H1 (cell line): ENCODE results near the gene EFCAB10. TPM values are rescaled to one million over a fixed set of nuclear protein-coding genes. Genes with fewer than 3 reads are reported as not detected.

Experiments used
- CTCF ChIA-PET: fragments of 300-600 bp; sonication (Branson Sonifier 250); formaldehyde crosslinking; loops from one replicate; lab custom pipeline; 2021; ENCODE audit not compliant: partially characterized antibody; lab: Charles Lee
- POLR2A ChIA-PET: fragments of 300-600 bp; sonication (Branson Sonifier 250); formaldehyde crosslinking; loops from one replicate; lab custom pipeline; 2021; ENCODE audit warnings: inconsistent platforms; ENCODE audit not compliant: partially characterized antibody; lab: Charles Lee
- DNase-seq, 2 experiments: peaks; one replicate each; pipeline versions ENCODE4 v3.0.0 to v3.0.0-alpha.2; 2010 to 2022; ENCODE audit warnings: low spot score in 2 of 2, low read depth in 1 of 2, mixed read lengths in 1 of 2
- FAIRE-seq: peaks from 2 replicates; lab custom pipeline; 2011; peaks lifted over from hg19 to GRCh38; lab: Jason Lieb, UNC
- H2AFZ ChIP-seq: 2 replicates; pipeline ENCODE4 v1.8.1; 2012; ENCODE audit warnings: low read length, inconsistent platforms
- H2AK5ac ChIP-seq: 2 replicates; pipeline ENCODE4 v1.6.1; 2013; ENCODE audit warnings: low read depth, low read length
- H2BK120ac ChIP-seq: replicated peaks from 2 replicates; pipeline ENCODE3; 2013; ENCODE audit warnings: low read depth, low read length, inconsistent platforms
- H2BK12ac ChIP-seq: 2 replicates; pipeline ENCODE4 v1.6.1; 2013; ENCODE audit warnings: low read depth, low read length
- H2BK15ac ChIP-seq: 2 replicates; pipeline ENCODE4 v1.6.1; 2013; ENCODE audit warnings: low read length
- H2BK20ac ChIP-seq: 2 replicates; pipeline ENCODE4 v1.6.1; 2013; ENCODE audit warnings: low read length
- H2BK5ac ChIP-seq: 2 replicates; pipeline ENCODE4 v1.6.1; 2013; ENCODE audit warnings: low read depth, low read length
- H3K14ac ChIP-seq: 2 replicates; pipeline ENCODE4 v1.6.1; 2013; ENCODE audit warnings: inconsistent platforms; ENCODE audit not compliant: insufficient read length
- H3K18ac ChIP-seq: 2 replicates; pipeline ENCODE4 v1.6.1; 2013; ENCODE audit warnings: low read length; ENCODE audit errors: extremely low read depth
- H3K23ac ChIP-seq: 2 replicates; pipeline ENCODE4 v1.6.1; 2013; ENCODE audit warnings: inconsistent platforms; ENCODE audit not compliant: insufficient read length
- H3K23me2 ChIP-seq: 2 replicates; pipeline ENCODE4 v1.6.1; 2013; ENCODE audit warnings: low read depth, low read length
- H3K27ac ChIP-seq: 2 replicates; pipeline ENCODE4 v1.6.1; 2011; ENCODE audit warnings: low read depth, low read length, inconsistent platforms
- H3K27me3 ChIP-seq, 4 experiments: replicated peaks in 1 of 4; 1 replicate in 1 of 4; 2 replicates in 3 of 4; pipeline versions ENCODE4 v1.6.1 to v1.8.1; 2011 to 2013; ENCODE audit warnings: low read length in 3 of 4, mild to moderate bottlenecking in 3 of 4, inconsistent platforms in 2 of 4, mixed read lengths in 2 of 4, moderate library complexity in 1 of 4; ENCODE audit not compliant: control insufficient read depth in 3 of 4, insufficient read depth in 3 of 4; ENCODE audit errors: extremely low read depth in 1 of 4
- H3K36me3 ChIP-seq, 4 experiments: 2 replicates each; pipeline versions ENCODE4 v1.6.1 to v1.8.1; 2011 to 2013; ENCODE audit warnings: mild to moderate bottlenecking in 4 of 4, low read length in 3 of 4, moderate library complexity in 2 of 4, control low read depth in 1 of 4, inconsistent platforms in 1 of 4; ENCODE audit not compliant: insufficient read depth in 4 of 4, control insufficient read depth in 2 of 4
- H3K4ac ChIP-seq: replicated peaks from 2 replicates; pipeline ENCODE3; 2013; ENCODE audit warnings: low read length, low read depth, mixed read lengths, inconsistent platforms; ENCODE audit not compliant: insufficient read length
- H3K4me1 ChIP-seq, 4 experiments: replicated peaks in 1 of 4; 1 replicate in 1 of 4; 2 replicates in 3 of 4; pipeline versions ENCODE4 v1.6.1 to v1.8.1; 2011 to 2013; ENCODE audit warnings: low read length in 3 of 4, inconsistent platforms in 2 of 4, mixed read lengths in 1 of 4; ENCODE audit not compliant: insufficient read depth in 4 of 4, control insufficient read depth in 3 of 4
- H3K4me2 ChIP-seq, 2 experiments: 2 replicates each; pipeline versions ENCODE4 v1.6.1 to v1.8.1; 2011 to 2013; ENCODE audit warnings: low read depth in 2 of 2, low read length in 2 of 2, control low read depth in 1 of 2, inconsistent platforms in 1 of 2, mild to moderate bottlenecking in 1 of 2; ENCODE audit not compliant: insufficient read depth in 1 of 2
- H3K4me3 ChIP-seq, 4 experiments: fragments of 200-600, 300-600 bp in 1 of 4; sonication (generic), shearing (Covaris generic), sonication (Bioruptor Twin) in 1 of 4; 2 replicates each; pipeline versions ENCODE4 v1.5.1 to v1.8.1; 2011 to 2016; ENCODE audit warnings: low read length in 4 of 4, low read depth in 3 of 4, control low read depth in 2 of 4, inconsistent platforms in 2 of 4, mild to moderate bottlenecking in 2 of 4, mixed read lengths in 1 of 4, moderate library complexity in 1 of 4; ENCODE audit not compliant: insufficient read depth in 2 of 4; ENCODE audit errors: extremely low read depth in 1 of 4
- H3K56ac ChIP-seq: replicated peaks from 2 replicates; pipeline ENCODE3; 2013; ENCODE audit warnings: low read depth, mild to moderate bottlenecking, mixed read lengths, low read length, inconsistent platforms; ENCODE audit not compliant: insufficient read length
- H3K79me1 ChIP-seq: 2 replicates; pipeline ENCODE4 v1.6.1; 2013; ENCODE audit warnings: low read depth, low read length, control low read depth
- H3K79me2 ChIP-seq, 2 experiments: 2 replicates each; pipeline versions ENCODE4 v1.6.1 to v1.8.1; 2012 to 2013; ENCODE audit warnings: low read length in 2 of 2, mild to moderate bottlenecking in 2 of 2, inconsistent platforms in 1 of 2; ENCODE audit not compliant: insufficient read depth in 2 of 2, control insufficient read depth in 1 of 2
- H3K9ac ChIP-seq, 4 experiments: replicated peaks in 1 of 4; 1 replicate in 1 of 4; 2 replicates in 3 of 4; pipeline versions ENCODE4 v1.6.1 to v1.8.1; 2011 to 2013; ENCODE audit warnings: low read depth in 3 of 4, low read length in 3 of 4, control low read depth in 2 of 4, mild to moderate bottlenecking in 2 of 4, moderate library complexity in 2 of 4, inconsistent platforms in 1 of 4; ENCODE audit errors: extremely low read depth in 1 of 4
- H3K9me3 ChIP-seq, 2 experiments: 2 replicates each; pipeline versions ENCODE4 v1.6.1 to v1.8.1; 2012 to 2013; ENCODE audit warnings: mild to moderate bottlenecking in 2 of 2, moderate library complexity in 2 of 2, control low read depth in 1 of 2, inconsistent platforms in 1 of 2, low read depth in 1 of 2, low read length in 1 of 2, mixed read lengths in 1 of 2; ENCODE audit not compliant: insufficient read depth in 2 of 2
- H4K20me1 ChIP-seq, 2 experiments: replicated peaks in 1 of 2; 2 replicates each; pipeline versions ENCODE3 to v1.8.1; 2011 to 2013; ENCODE audit warnings: inconsistent platforms in 2 of 2, low read length in 2 of 2, mild to moderate bottlenecking in 1 of 2; ENCODE audit not compliant: insufficient read depth in 2 of 2, control insufficient read depth in 1 of 2
- H4K5ac ChIP-seq: 2 replicates; pipeline ENCODE4 v1.6.1; 2013; ENCODE audit warnings: low read length, low read depth, mixed read lengths, inconsistent platforms; ENCODE audit not compliant: insufficient read length
- H4K8ac ChIP-seq: 2 replicates; pipeline ENCODE4 v1.8.0; 2013; ENCODE audit warnings: mild to moderate bottlenecking, moderate library complexity, low read length, inconsistent platforms; ENCODE audit not compliant: insufficient read depth; ENCODE audit errors: extremely low read depth
- H4K91ac ChIP-seq: replicated peaks from 2 replicates; pipeline ENCODE3; 2013; ENCODE audit warnings: low read length, mixed read lengths, inconsistent platforms; ENCODE audit not compliant: insufficient read length
- EGR1 ChIP-seq: IDR thresholded peaks from 2 replicates; pipeline ENCODE4 v1.6.1; 2011; ENCODE audit warnings: low read depth, low read length, borderline replicate concordance
- GTF2F1 ChIP-seq: IDR thresholded peaks from 2 replicates; pipeline ENCODE4 v1.6.1; 2012; ENCODE audit warnings: low read depth, low read length, improper control_type of control experiment, borderline replicate concordance
- JUN ChIP-seq: IDR thresholded peaks from 2 replicates; pipeline ENCODE4 v1.6.1; 2011; ENCODE audit warnings: low read depth, mild to moderate bottlenecking, improper control_type of control experiment, low read length
- KDM5A ChIP-seq: fragments of 200-600 bp; IDR thresholded peaks from 2 replicates; pipeline ENCODE4 v1.7.1; 2012; ENCODE audit warnings: mild to moderate bottlenecking, low read length, inconsistent platforms, mixed read lengths
- RAD21 ChIP-seq, 2 experiments: IDR thresholded peaks in 1 of 2; conservative IDR thresholded peaks in 1 of 2; 2 replicates each; pipeline ENCODE4 v1.6.1; 2011; ENCODE audit warnings: low read depth in 2 of 2, low read length in 2 of 2, improper control_type of control experiment in 1 of 2, inconsistent platforms in 1 of 2, mild to moderate bottlenecking in 1 of 2, moderate library complexity in 1 of 2
- WGBS, 2 experiments: shearing (Covaris generic) in 1 of 2; methylation state at CpG; one replicate each; pipeline versions ENCODE4 v1.1.6 to v1.1.7; 2013 to 2015; ENCODE audit warnings: low lambda C conversion rate in 2 of 2, mixed read lengths in 2 of 2, inconsistent platforms in 1 of 2, low coverage in 1 of 2, missing lambda C conversion rate in 1 of 2; ENCODE audit not compliant: insufficient replicate concordance in 2 of 2, insufficient coverage in 1 of 2, insufficient read length in 1 of 2; ENCODE audit errors: extremely low coverage in 1 of 2, missing lambda C conversion rate in 1 of 2; 5-methylcytosine and 5-hydroxymethylcytosine counted together
- polyA plus RNA-seq, 7 experiments: library from polyadenylated mRNA; depleted of rRNA in 3 of 7; stranded (reverse) in 5 of 7; unstranded in 2 of 7; fragments of >200 nt in 5 of 7; fragments of 200-250 nt in 2 of 7; gene quantifications; 1 replicate in 5 of 7; 2 replicates in 1 of 7; 4 replicates in 1 of 7; pipeline versions ENCODE4 v1.2.1 to v1.2.3, GENCODE V29; 2011 to 2013; ENCODE audit warnings: missing spikeins in 2 of 7, mixed read lengths in 2 of 7
- total RNA-seq: library from RNA; stranded (reverse); fragmentation: NEBNext Ultra II Directional; extraction: Animal tissue kit (Norgen Biotek cat#: 25700); gene quantifications from 2 replicates; pipeline ENCODE4 v1.2.1, GENCODE V29; 2021

The EFCAB10 gene
- total and polyA plus RNA-seq, 2 of the 8 experiments (the other 6 are each of a cell fraction or from before 2014, with no cell fraction given): 0.80 to 3.1 TPM

- POLR2A ChIA-PET: interaction anchor here (0.6 to 1.8 kb wide), 4 partner anchors 8 to 27 kb away, joined by 3 to 6 read pairs (median 6); no protein-coding TSS in a partner anchor
- Histone ChIP-seq H3K23me2 (no peaks in the 10 kb centered on the region), H2BK20ac (no peak overlapping the region), H3K27me3 (no peaks in the 10 kb centered on the region), H2BK120ac (no peak overlapping the region), H3K14ac (no peak overlapping the region), H2BK15ac (no peak overlapping the region), H3K9me3 (no peaks in the 10 kb centered on the region), H3K4me2 (no peak overlapping the region), H3K23ac (no peak overlapping the region), H3K4me1 (peaks cover 0 to 3% (median 0%) of the 10 kb centered on the region in 4 experiments; a peak in 2 of 7 replicates), H3K9ac (no peak overlapping the region), H2AFZ (no peak overlapping the region), H3K4me3 (no peak overlapping the region), H2BK12ac (no peak overlapping the region), H2BK5ac (no peak overlapping the region), H2AK5ac (no peak overlapping the region), H4K5ac (no peak overlapping the region), H3K36me3 (peaks cover 8 to 29% (median 22%) of the 10 kb centered on the region in 4 experiments), H3K27ac (no peak overlapping the region), H3K56ac (no peak overlapping the region), H3K79me2 (no peaks in the 10 kb centered on the region), H3K18ac (no peak overlapping the region), H4K91ac (no peak overlapping the region), H3K79me1 (no peaks in the 10 kb centered on the region), H3K4ac (no peak overlapping the region), H4K20me1 (peaks cover 0 to 4% of the 10 kb centered on the region in 2 experiments), H4K8ac (no peak overlapping the region)
- WGBS, 2 experiments: 92% methylated on average over 8 of the region's 8 CpGs; no CpG with 5 or more reads in 1 of the 2 experiments
- FAIRE-seq (no peak), DNase-seq (no peak)
- no peak for TF ChIP-seq JUN
- no peak for TF ChIP-seq RAD21 (IDR thresholded peaks at IDR 0.05 in 1 of 2, conservative IDR thresholded peaks at IDR 0.05 in 1 of 2; ENCODE audit: low read depth in 2 of 2, low read length in 2 of 2)
- TF ChIP-seq KDM5A: no peak
- no peak for TF ChIP-seq GTF2F1
- no peak for TF ChIP-seq EGR1
- CTCF ChIA-PET: interaction anchor here (0.9 to 1.6 kb wide), 4 partner anchors 17 to 294 kb away, joined by 3 to 6 read pairs (median 4); no protein-coding TSS in a partner anchor
Measured at GRCh38 chr7:105610165-105610930, 29.1 kb upstream of the EFCAB10 start.
